NCI-H146 treated with DMSO at 0.1 percent for 48 hours (cell line): ENCODE data around the gene RAB13.
A peak's percentile ranks its signal among the peaks of the same experiment; 100 is the strongest.

ENCODE experiments used
- DNase-seq: peaks from one replicate; lab custom pipeline; 2025; ENCODE audit not compliant: unreplicated experiment; lab: John Stamatoyannopoulos, UW

RAB13 gene

GRCh38 chr1:153957744-153958110 lies 28.4 kb downstream of the RAB13 start:
- DNase-seq = no peak

- no peak for DNase-seq
These were observed 29.0 kb downstream of the RAB13 start for GRCh38 chr1:153956997-153957715.

- no peak for DNase-seq
These were observed 31.3 kb downstream of the RAB13 start for GRCh38 chr1:153954826-153955225.

- no peak for DNase-seq
These were observed 32.2 kb downstream of the RAB13 start for GRCh38 chr1:153953859-153954365.

GRCh38 chr1:153951801-153952200 lies 34.3 kb downstream of the RAB13 start:
- no peak for DNase-seq

- DNase-seq = no peak
These were observed 35.0 kb downstream of the RAB13 start for GRCh38 chr1:153951183-153951582.

- DNase-seq = peak; percentile 43
These were observed 39.4 kb downstream of the RAB13 start, which contains the start of gene DENND4B for GRCh38 chr1:153946622-153947241. Gene DENND4B (minus strand): TSS chr1:153946718. CDS start chr1:153944374, 2,344 bp downstream.

GRCh38 chr1:153945795-153946621 lies 40.1 kb downstream of the RAB13 start:
- peak; percentile 14 for DNase-seq

- no peak for DNase-seq
These were observed 40.9 kb downstream of the RAB13 start for GRCh38 chr1:153945131-153945794.

GRCh38 chr1:153944827-153945117 lies 41.4 kb downstream of the RAB13 start:
- no peak for DNase-seq

GRCh38 chr1:153944005-153944826 lies 41.9 kb downstream of the RAB13 start:
- no peak for DNase-seq

- no peak for DNase-seq
These were observed 43.2 kb downstream of the RAB13 start for GRCh38 chr1:153942766-153943549.

- no peak for DNase-seq
These were observed 44.1 kb downstream of the RAB13 start for GRCh38 chr1:153941826-153942725.

GRCh38 chr1:153940756-153941155 lies 45.4 kb downstream of the RAB13 start:
- no peak for DNase-seq

GRCh38 chr1:153939476-153939875 lies 46.7 kb downstream of the RAB13 start:
- no peak for DNase-seq

GRCh38 chr1:153938996-153939395 lies 47.1 kb downstream of the RAB13 start:
- DNase-seq = no peak

- DNase-seq = no peak
These were observed 48.8 kb downstream of the RAB13 start for GRCh38 chr1:153937331-153937730.

- no peak for DNase-seq
These were observed 49.9 kb downstream of the RAB13 start for GRCh38 chr1:153936011-153936802.
